Measurements from ENCODE around the gene PTPRK.

Gene PTPRK

GRCh38 chr6:128111096-128111495 lies 409.3 kb downstream of the PTPRK start:
- no peak for FAIRE-seq
- DNase-seq (ENCODE audit: insufficient read length, low spot score): no peak
- no peak for TF ChIP-seq TAF1 (IDR thresholded peaks at IDR 0.05; ENCODE audit: low read depth, low read length)
- no peak for TF ChIP-seq POLR2AphosphoS5 (IDR thresholded peaks at IDR 0.05; ENCODE audit: low read depth, low read length)
- no peak for TF ChIP-seq PAX5 (IDR thresholded peaks at IDR 0.05; ENCODE audit: insufficient read depth, low read length, severe bottlenecking)
- no peak for TF ChIP-seq POLR2A (IDR thresholded peaks at IDR 0.05; ENCODE audit: low read depth, low read length)
- TF ChIP-seq POU2F2 (IDR thresholded peaks at IDR 0.05; ENCODE audit: low read depth, low read length): no peak
- no peak for TF ChIP-seq SPI1 (IDR thresholded peaks at IDR 0.05; ENCODE audit: low read depth, low read length)

DNA sequence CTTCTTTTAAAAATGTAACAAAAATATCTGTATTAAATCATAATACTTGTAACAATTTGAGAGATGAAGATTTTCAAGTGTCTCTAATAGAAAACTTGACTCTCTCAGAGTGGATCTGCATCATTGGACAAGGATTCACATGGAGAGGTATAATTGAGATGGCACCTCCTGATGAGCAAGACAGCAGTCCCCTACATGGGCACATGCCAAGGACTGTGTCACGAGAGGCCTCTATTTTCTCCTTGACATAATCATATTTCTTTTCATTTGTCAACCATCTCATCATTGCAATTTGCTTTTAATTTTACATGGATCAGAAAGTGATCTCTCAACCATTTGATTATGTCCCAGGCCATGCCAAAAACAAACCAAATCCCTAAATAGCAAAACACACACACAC lies 412.7 kb downstream of the PTPRK start:
- DNase-seq (ENCODE audit: insufficient read length, low spot score) (no peak), FAIRE-seq (no peak)
- TF ChIP-seq PAX5 (IDR thresholded peaks at IDR 0.05; ENCODE audit: insufficient read depth, low read length, severe bottlenecking) (no peak), TAF1 (IDR thresholded peaks at IDR 0.05; ENCODE audit: low read depth, low read length) (no peak), POLR2AphosphoS5 (IDR thresholded peaks at IDR 0.05; ENCODE audit: low read depth, low read length) (no peak), SPI1 (IDR thresholded peaks at IDR 0.05; ENCODE audit: low read depth, low read length) (no peak), POLR2A (IDR thresholded peaks at IDR 0.05; ENCODE audit: low read depth, low read length) (no peak), POU2F2 (IDR thresholded peaks at IDR 0.05; ENCODE audit: low read depth, low read length) (no peak)

DNA sequence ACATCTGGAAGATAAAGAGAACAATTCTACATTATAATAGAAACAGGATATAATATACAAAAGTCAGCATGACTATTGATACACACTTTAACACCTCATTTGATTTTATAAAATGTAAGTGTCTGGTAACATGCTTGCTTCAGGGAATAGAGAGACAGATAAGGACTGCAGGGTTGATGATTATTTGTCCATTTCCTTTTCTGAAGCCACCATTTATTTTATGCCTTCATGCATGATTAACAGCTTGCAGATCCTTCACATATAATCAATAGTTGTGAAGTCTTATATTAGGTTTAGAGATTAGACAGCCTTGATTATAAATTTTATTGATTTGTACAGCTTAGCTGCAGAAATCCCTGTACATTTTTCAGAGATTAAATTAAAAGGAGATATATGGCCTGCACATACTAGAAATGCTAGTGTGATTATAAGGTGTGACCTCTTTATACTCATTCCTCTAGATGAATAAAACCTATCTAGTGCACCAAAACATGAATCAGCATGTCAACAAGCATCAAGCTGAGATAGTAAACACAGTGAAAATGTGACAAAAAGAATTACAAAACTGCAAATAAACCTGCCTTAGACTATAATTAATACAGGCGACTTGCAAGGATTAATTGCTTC lies 420.7 kb downstream of the PTPRK start:
- TF ChIP-seq TAF1 (IDR thresholded peaks at IDR 0.05; ENCODE audit: low read depth, low read length) (no peak), POLR2A (IDR thresholded peaks at IDR 0.05; ENCODE audit: low read depth, low read length) (no peak), POLR2AphosphoS5 (IDR thresholded peaks at IDR 0.05; ENCODE audit: low read depth, low read length) (no peak), POU2F2 (IDR thresholded peaks at IDR 0.05; ENCODE audit: low read depth, low read length) (no peak), PAX5 (IDR thresholded peaks at IDR 0.05; ENCODE audit: insufficient read depth, low read length, severe bottlenecking) (no peak), SPI1 (IDR thresholded peaks at IDR 0.05; ENCODE audit: low read depth, low read length) (no peak)
- FAIRE-seq (no peak), DNase-seq (ENCODE audit: insufficient read length, low spot score) (no peak)

- DNase-seq (ENCODE audit: insufficient read length, low spot score) (no peak), FAIRE-seq (no peak)
- TF ChIP-seq POU2F2 (IDR thresholded peaks at IDR 0.05; ENCODE audit: low read depth, low read length) (no peak), TAF1 (IDR thresholded peaks at IDR 0.05; ENCODE audit: low read depth, low read length) (no peak), POLR2A (IDR thresholded peaks at IDR 0.05; ENCODE audit: low read depth, low read length) (no peak), POLR2AphosphoS5 (IDR thresholded peaks at IDR 0.05; ENCODE audit: low read depth, low read length) (no peak), SPI1 (IDR thresholded peaks at IDR 0.05; ENCODE audit: low read depth, low read length) (no peak), PAX5 (IDR thresholded peaks at IDR 0.05; ENCODE audit: insufficient read depth, low read length, severe bottlenecking) (no peak)
Measured at GRCh38 chr6:128098000-128098581, 422.3 kb downstream of the PTPRK start.

DNA sequence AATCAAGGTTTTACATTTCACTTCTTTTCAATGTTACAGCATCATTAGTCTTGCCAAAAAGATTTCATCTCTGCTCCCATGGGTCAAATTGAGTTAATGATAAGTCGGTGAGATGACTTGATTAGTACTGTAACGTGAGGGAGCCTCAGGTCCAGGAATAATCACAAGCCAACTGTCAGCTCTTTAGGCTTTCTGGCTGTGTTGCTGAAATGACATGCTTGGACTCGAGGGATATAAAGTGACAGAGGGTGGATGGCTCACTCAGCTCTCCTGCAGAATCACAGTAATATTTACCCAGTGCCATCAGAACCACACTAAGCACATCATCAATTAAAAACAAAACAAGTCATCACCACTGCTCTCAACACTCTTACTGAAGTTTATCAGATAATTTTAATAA lies 423.4 kb downstream of the PTPRK start:
- no peak for TF ChIP-seq POLR2AphosphoS5 (IDR thresholded peaks at IDR 0.05; ENCODE audit: low read depth, low read length)
- TF ChIP-seq SPI1 (IDR thresholded peaks at IDR 0.05; ENCODE audit: low read depth, low read length): no peak
- no peak for TF ChIP-seq TAF1 (IDR thresholded peaks at IDR 0.05; ENCODE audit: low read depth, low read length)
- no peak for TF ChIP-seq POU2F2 (IDR thresholded peaks at IDR 0.05; ENCODE audit: low read depth, low read length)
- no peak for TF ChIP-seq PAX5 (IDR thresholded peaks at IDR 0.05; ENCODE audit: insufficient read depth, low read length, severe bottlenecking)
- TF ChIP-seq POLR2A (IDR thresholded peaks at IDR 0.05; ENCODE audit: low read depth, low read length): no peak
- FAIRE-seq: no peak

GRCh38 chr6:128095362-128095761 lies 425.0 kb downstream of the PTPRK start:
- TF ChIP-seq POU2F2 (IDR thresholded peaks at IDR 0.05; ENCODE audit: low read depth, low read length) (no peak), POLR2AphosphoS5 (IDR thresholded peaks at IDR 0.05; ENCODE audit: low read depth, low read length) (no peak), PAX5 (IDR thresholded peaks at IDR 0.05; ENCODE audit: insufficient read depth, low read length, severe bottlenecking) (no peak), SPI1 (IDR thresholded peaks at IDR 0.05; ENCODE audit: low read depth, low read length) (no peak), TAF1 (IDR thresholded peaks at IDR 0.05; ENCODE audit: low read depth, low read length) (no peak), POLR2A (IDR thresholded peaks at IDR 0.05; ENCODE audit: low read depth, low read length) (no peak)
- FAIRE-seq (no peak), DNase-seq (ENCODE audit: insufficient read length, low spot score) (no peak)

More for the DNA sequence above, 423.4 kb downstream of the PTPRK start:
- DNase-seq (ENCODE audit: insufficient read length, low spot score): no peak

DNA sequence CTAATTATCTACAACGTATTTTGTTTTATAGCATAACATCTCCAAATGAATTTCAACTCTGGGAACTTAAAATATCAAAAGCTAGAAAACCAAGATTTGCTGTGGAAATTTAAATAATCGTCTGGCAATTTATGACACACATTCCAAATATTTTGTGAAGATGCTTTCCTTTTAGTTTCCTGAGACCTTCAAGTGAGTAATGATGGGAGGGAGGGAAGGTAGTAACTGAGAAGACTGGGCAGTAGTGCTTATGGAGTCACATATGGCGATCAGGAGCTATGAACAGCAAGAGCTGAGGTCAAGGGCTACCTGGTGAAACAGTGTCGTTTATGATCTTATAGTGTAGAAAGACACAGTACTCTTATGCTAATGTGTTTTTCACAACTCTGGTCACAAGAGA lies 441.4 kb downstream of the PTPRK start:
- no peak for TF ChIP-seq POLR2AphosphoS5 (IDR thresholded peaks at IDR 0.05; ENCODE audit: low read depth, low read length)
- no peak for TF ChIP-seq POLR2A (IDR thresholded peaks at IDR 0.05; ENCODE audit: low read depth, low read length)
- TF ChIP-seq SPI1 (IDR thresholded peaks at IDR 0.05; ENCODE audit: low read depth, low read length): no peak
- TF ChIP-seq TAF1 (IDR thresholded peaks at IDR 0.05; ENCODE audit: low read depth, low read length): no peak
- no peak for TF ChIP-seq PAX5 (IDR thresholded peaks at IDR 0.05; ENCODE audit: insufficient read depth, low read length, severe bottlenecking)
- TF ChIP-seq POU2F2 (IDR thresholded peaks at IDR 0.05; ENCODE audit: low read depth, low read length): no peak
- no peak for DNase-seq (ENCODE audit: insufficient read length, low spot score)
- no peak for FAIRE-seq

DNA sequence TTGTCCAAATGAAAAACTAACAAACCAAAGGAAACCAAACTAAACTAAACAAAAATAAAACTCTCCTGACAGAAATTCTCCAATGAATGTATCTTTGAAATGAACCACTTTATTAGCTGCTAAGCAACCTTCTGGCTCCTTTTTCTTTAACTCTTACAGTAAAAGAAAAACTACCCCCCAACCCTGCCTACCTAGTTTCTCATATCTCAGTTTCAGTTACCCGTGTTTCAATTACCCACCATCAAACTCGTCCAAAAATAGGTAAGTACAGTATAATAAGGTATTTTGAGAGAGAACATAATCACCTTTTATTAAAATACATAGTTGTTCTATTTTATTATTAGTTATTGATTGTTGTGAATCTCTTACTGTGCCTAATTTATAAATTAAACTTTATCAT lies 442.1 kb downstream of the PTPRK start:
- no peak for TF ChIP-seq PAX5 (IDR thresholded peaks at IDR 0.05; ENCODE audit: insufficient read depth, low read length, severe bottlenecking)
- no peak for TF ChIP-seq POLR2AphosphoS5 (IDR thresholded peaks at IDR 0.05; ENCODE audit: low read depth, low read length)
- no peak for TF ChIP-seq SPI1 (IDR thresholded peaks at IDR 0.05; ENCODE audit: low read depth, low read length)
- no peak for TF ChIP-seq POLR2A (IDR thresholded peaks at IDR 0.05; ENCODE audit: low read depth, low read length)
- TF ChIP-seq TAF1 (IDR thresholded peaks at IDR 0.05; ENCODE audit: low read depth, low read length): no peak
- no peak for TF ChIP-seq POU2F2 (IDR thresholded peaks at IDR 0.05; ENCODE audit: low read depth, low read length)
- DNase-seq (ENCODE audit: insufficient read length, low spot score): no peak
- FAIRE-seq: no peak

DNA sequence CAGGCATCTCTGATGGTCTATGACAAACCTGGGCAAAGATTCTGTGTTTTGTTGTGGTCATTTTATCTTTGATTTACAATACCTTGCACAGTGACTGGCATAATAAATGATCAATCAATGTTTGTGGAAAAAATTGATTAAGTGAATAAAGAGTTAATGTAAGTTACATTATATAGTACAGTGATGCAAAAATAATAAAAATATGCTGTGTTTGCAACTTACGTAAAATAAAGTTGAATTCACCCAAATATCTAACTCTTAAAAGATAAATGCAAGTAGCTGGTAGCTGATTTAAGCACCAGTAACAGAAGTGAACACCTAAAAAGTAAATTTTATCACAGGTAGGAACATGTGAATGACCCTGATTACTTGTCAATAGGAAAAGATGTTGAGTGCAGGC lies 443.6 kb downstream of the PTPRK start:
- DNase-seq (ENCODE audit: insufficient read length, low spot score) (no peak), FAIRE-seq (no peak)
- no peak for TF ChIP-seq PAX5 (IDR thresholded peaks at IDR 0.05; ENCODE audit: insufficient read depth, low read length, severe bottlenecking)
- no peak for TF ChIP-seq POLR2AphosphoS5 (IDR thresholded peaks at IDR 0.05; ENCODE audit: low read depth, low read length)
- TF ChIP-seq POLR2A (IDR thresholded peaks at IDR 0.05; ENCODE audit: low read depth, low read length): no peak
- no peak for TF ChIP-seq POU2F2 (IDR thresholded peaks at IDR 0.05; ENCODE audit: low read depth, low read length)

Data from GM12891 (cell line).